BLaER1 (cell line): Measurements from ENCODE around the gene ITGB7.
"Not testable (repeated sequence)": the region's sequence is repeated elsewhere in the genome, so short reads cannot be mapped to it uniquely, and the experiment has no call there.

Experiments
- H3K27ac ChIP-seq: shearing (Covaris generic); formaldehyde crosslinking; 2 replicates; pipeline ENCODE4 v1.8.1; 2022
- H3K27me3 ChIP-seq: shearing (Covaris generic); formaldehyde crosslinking; 2 replicates; pipeline ENCODE4 v1.8.1; 2022
- H3K36me3 ChIP-seq: shearing (Covaris generic); formaldehyde crosslinking; 2 replicates; pipeline ENCODE4 v1.8.1; 2022
- H3K4me1 ChIP-seq: shearing (Covaris generic); formaldehyde crosslinking; 2 replicates; pipeline ENCODE4 v1.8.1; 2022
- H3K4me2 ChIP-seq: shearing (Covaris generic); formaldehyde crosslinking; 2 replicates; pipeline ENCODE4 v1.8.1; 2022
- H3K4me3 ChIP-seq: shearing (Covaris generic); formaldehyde crosslinking; 2 replicates; pipeline ENCODE4 v1.8.1; 2022
- H3K9ac ChIP-seq: shearing (Covaris generic); formaldehyde crosslinking; 2 replicates; pipeline ENCODE4 v1.8.1; 2022
- H3K9me3 ChIP-seq: shearing (Covaris generic); formaldehyde crosslinking; 2 replicates; pipeline ENCODE4 v1.8.1; 2022
- H4K20me1 ChIP-seq: shearing (Covaris generic); formaldehyde crosslinking; 2 replicates; pipeline ENCODE4 v1.8.1; 2022
- Cebpa-rat ChIP-seq: shearing (Covaris generic); IDR thresholded peaks from 2 replicates; pipeline ENCODE4 v1.8.1; 2022

ITGB7 gene

DNA sequence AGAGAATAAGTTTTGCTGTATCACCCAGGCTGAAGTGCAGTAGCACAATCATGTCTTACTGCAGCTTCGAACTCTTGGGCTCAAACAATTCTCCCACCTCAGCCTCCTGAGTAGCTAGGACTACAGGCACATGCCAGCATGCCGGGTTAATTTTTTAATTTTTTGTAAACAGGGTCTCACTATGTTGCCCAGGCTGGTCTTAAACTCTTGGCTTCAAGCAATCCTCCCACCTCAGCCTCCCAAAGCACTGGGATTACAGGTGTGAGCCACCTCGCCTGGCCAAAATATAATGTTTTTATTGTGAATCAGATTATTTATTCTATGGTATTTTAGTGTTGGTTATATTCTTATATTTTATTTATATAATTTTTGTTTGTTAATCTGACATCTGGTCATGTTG, 30.3 kb downstream of the ITGB7 start:
- Histone ChIP-seq H3K27me3 (no peaks in the 10 kb centered on the region), H3K9ac (no peak overlapping the region), H4K20me1 (peaks cover 8% of the 10 kb centered on the region), H3K36me3 (peaks cover 2% of the 10 kb centered on the region), H3K9me3 (no peaks in the 10 kb centered on the region), H3K4me2 (no peak overlapping the region), H3K4me3 (no peak overlapping the region), H3K27ac (no peak overlapping the region), H3K4me1 (peaks cover 36% of the 10 kb centered on the region)
- no peak for TF ChIP-seq Cebpa-rat

DNA sequence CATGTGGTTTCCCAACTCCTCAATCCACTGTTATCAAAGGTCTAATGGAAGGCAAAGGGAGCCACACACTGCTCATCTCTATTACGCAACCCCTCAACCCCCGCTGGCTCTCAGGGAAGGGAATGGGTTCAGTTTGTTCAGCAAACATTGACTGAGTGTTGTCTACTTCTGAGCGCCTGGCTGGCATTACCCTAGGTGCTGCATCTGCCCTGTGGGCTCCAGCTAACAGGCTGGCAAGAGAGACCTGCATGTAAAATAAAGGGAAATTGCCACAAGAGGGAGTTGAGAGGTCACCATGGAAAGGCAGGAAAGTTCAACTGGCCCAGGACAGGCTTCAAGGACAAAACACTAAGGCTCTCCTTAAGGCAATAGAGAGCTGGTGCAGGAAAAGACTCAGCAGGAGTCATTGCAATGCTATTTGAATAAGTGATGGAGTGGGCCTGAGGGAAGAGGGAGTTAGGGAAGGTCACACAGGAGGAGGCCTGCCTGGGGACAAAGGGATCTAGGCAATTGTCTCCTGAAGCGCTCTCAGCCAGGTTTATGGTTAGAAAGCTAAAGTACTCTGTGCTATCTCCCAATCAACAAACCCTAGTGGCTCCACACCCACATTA, 32.1 kb downstream of the ITGB7 start:
- peak; percentile 82 for TF ChIP-seq Cebpa-rat
- H3K27me3 ChIP-seq: no peaks in the 10 kb centered on the region

DNA sequence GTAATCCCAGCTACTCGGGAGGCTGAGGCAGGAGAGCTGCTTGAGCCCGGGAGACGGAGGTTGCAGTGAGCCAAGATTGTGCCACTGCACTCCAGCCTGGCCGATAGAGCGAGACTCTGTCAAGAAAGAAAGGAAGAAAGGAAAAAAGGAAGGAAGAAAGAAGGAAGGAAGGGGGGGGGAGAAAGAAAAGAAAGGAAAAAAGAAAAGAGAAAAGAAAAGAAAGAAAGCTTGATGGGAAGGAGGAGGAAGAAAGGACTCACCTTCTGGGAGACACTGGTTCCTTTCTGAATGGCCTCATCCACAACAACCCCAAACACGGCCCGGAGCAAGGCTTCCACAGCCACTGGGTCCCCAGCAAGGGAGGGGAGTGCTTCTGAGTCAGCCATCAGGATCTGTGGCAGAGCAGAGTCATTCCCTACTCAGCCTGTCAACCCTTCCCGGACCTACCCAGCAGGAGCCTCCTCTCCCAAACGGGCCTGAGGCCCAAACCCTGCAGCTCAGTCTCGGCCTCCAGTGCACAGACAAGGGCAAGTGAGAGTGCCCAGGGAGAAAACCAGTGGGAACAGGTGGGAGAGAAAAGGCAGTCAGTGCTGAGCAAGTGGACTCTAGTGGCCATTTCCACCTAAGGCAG, 33.9 kb downstream of the ITGB7 start:
- H3K4me3 ChIP-seq: no peak overlapping the region
- H4K20me1 ChIP-seq: no peaks in the 10 kb centered on the region
- H3K4me1 ChIP-seq: peaks cover 28% of the 10 kb centered on the region
- H3K27me3 ChIP-seq: no peaks in the 10 kb centered on the region
- H3K4me2 ChIP-seq: no peak overlapping the region
- H3K36me3 ChIP-seq: no peaks in the 10 kb centered on the region
- H3K9ac ChIP-seq: no peak overlapping the region
- TF ChIP-seq Cebpa-rat: no peak
- H3K27ac ChIP-seq: peak overlapping the region; percentile 55
- no peaks in the 10 kb centered on the region for H3K9me3 ChIP-seq

More for the DNA sequence above, 32.1 kb downstream of the ITGB7 start:
- H3K36me3 ChIP-seq: no peaks in the 10 kb centered on the region
- no peak overlapping the region for H3K9ac ChIP-seq
- no peaks in the 10 kb centered on the region for H3K9me3 ChIP-seq
- H4K20me1 ChIP-seq: no peaks in the 10 kb centered on the region
- H3K4me2 ChIP-seq: no peak overlapping the region
- peaks cover 41% of the 10 kb centered on the region for H3K4me1 ChIP-seq
- H3K27ac ChIP-seq: no peak overlapping the region
- no peak overlapping the region for H3K4me3 ChIP-seq

DNA sequence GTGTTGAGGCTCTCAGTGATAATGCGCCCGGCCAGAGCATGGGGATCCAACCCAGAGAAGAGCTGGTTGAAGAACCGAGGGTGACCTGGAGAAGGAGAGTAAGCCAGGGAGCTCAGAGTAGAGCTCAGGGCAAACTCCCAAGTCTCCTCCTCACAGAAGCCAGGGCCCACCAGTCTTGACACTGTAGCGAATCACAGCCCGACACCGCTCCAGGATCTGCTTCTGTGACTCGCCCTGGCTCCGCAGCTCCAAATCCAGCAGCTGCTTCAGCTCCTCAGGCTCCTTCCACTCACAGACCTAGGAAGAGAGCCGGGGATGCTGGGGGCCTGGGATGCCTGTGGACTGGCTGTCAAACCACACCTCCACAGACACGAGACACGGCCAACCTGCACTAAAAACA, 34.7 kb downstream of the ITGB7 start:
- Histone ChIP-seq H3K4me1 (peaks cover 28% of the 10 kb centered on the region), H3K27me3 (no peaks in the 10 kb centered on the region), H3K9me3 (no peaks in the 10 kb centered on the region), H3K36me3 (no peaks in the 10 kb centered on the region), H3K9ac (no peak overlapping the region), H3K4me3 (no peak overlapping the region), H3K4me2 (peak overlapping the region; percentile 44; the same call in 1 of the 2 replicates), H3K27ac (no peak overlapping the region), H4K20me1 (no peaks in the 10 kb centered on the region)
- TF ChIP-seq Cebpa-rat: no peak

DNA sequence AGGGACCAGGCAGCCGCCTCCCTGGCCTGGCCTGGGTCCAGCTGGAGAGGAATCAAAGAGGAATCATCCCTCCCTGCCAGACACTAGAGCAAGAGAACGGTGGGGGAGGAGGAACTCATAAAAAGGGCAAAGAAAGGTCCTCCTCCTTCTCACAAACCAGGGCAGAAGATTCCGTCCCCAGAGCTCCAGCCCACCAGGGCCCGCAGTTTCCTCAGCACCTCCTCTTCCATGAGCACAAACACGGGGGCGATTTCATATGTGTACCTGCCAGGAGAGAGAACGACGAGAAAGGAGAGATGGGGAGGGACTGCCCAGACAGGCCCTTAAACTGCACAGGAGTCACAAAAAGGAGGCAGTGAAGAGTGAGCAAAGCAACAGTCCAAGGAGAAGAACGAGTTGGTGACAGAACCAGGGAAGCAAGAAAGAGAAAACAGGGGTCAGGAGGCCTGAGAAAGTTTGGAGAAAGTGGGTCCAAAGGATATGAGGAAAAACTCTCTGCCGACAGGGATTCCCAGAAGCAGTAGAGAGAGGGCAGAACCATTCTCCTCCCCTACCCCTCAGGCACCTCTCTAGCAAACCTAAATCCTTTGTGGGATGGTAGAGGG, 35.2 kb downstream of the ITGB7 start:
- H3K27me3 ChIP-seq: no peaks in the 10 kb centered on the region
- peak overlapping the region; percentile 1; the same call in 1 of the 2 replicates for H3K27ac ChIP-seq
- 0 out of 2 replicates have a peak overlapping the region, but pooled peaks have one; percentile 25 for H3K9ac ChIP-seq
- H3K4me2 ChIP-seq: peak overlapping the region; percentile 44
- no peak overlapping the region for H3K4me3 ChIP-seq
- no peaks in the 10 kb centered on the region for H3K9me3 ChIP-seq
- peaks cover 28% of the 10 kb centered on the region for H3K4me1 ChIP-seq
- H4K20me1 ChIP-seq: no peaks in the 10 kb centered on the region
- no peaks in the 10 kb centered on the region for H3K36me3 ChIP-seq
- no peak for TF ChIP-seq Cebpa-rat

DNA sequence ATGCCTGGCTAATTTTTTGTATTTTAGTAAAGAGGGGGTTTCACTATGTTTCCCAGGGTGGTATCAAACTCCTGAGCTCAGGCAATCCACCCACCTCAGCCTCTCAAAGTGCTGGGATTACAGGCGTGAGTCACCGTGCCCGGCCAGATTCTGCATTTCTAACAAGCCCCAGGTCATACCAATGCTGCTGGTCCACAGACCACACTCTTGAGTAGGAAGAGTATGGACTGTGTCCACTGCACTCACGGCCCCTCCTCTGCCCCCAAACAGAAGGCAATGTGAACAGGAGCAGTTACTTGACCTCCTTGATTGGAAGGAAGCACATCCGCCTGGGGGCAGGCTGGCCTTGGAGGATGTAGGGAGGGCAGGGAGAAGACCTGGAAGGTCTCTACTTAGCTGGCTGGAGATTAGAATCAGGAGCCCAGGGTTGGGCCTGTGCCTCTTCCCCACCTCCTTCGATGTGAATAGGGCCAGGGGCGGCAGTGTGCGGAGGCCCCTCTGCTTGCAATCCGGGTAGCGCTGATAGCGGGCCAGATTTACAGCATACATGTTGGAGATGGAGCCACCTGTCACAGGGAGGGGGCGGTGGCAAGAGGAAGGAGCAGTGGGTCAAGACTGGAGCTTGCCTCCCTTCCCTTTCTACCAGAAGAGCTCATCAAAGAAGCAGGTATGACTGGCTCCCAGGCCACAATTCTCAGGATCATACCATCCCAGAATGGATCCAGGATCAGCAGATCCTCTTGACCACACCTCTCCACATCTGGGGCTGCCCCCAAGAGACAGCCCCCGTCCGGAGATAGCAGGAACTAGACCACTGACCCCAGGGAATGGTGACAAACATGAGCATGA, 36.0 kb downstream of the ITGB7 start:
- Histone ChIP-seq H3K4me3 (no peak overlapping the region), H3K36me3 (no peaks in the 10 kb centered on the region), H4K20me1 (no peaks in the 10 kb centered on the region), H3K4me2 (peak overlapping the region; percentile 44), H3K9ac (0 out of 2 replicates have a peak overlapping the region, but pooled peaks have one; percentile 25), H3K4me1 (peaks cover 28% of the 10 kb centered on the region), H3K9me3 (no peaks in the 10 kb centered on the region), H3K27me3 (no peaks in the 10 kb centered on the region), H3K27ac (peak overlapping the region; percentile 1; the same call in 1 of the 2 replicates)
- TF ChIP-seq Cebpa-rat: no peak

DNA sequence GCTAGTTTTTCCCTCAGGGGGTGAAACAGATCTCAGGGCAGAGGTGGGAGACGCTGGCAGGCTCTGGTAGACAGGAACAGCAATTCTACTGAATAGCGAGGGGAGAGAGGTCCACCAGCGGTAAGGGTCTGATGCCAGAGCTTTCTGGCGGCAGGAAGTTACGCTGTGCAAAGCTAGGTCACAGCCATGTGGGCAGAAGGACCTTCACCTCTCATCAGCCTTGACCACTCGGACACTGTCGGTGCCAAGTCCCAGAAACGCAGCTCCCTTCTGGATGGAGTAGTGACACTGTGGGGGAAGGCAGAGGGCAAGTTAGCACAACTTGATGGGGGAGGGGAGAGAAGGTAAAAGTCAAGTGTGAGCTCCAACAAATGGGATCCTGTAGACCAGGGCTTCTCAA, 36.8 kb downstream of the ITGB7 start:
- TF ChIP-seq Cebpa-rat: no peak
- no peaks in the 10 kb centered on the region for H3K27me3 ChIP-seq

DNA sequence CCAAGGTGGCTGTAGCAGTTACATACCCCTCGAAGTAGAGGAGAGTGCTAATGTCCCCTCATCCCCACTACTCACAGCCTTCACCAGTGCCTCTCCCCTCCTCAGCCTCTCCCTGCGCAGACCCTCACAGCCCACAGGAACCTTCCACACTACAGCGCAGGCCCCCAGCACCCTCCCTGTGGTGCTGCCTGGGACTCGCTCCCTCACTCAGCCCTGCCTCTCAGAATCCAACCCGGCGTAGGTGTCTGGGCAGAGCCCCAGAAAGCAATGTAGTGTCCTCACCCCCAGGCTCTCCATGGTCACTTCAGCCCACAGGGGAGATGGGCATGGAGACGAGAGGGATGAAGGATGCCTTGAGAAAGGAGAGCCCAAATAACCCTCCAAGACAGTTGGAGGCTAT, 37.4 kb downstream of the ITGB7 start:
- Histone ChIP-seq H3K27ac (no peak overlapping the region), H3K9me3 (no peaks in the 10 kb centered on the region), H3K36me3 (no peaks in the 10 kb centered on the region), H3K9ac (no peak overlapping the region), H3K4me1 (peaks cover 28% of the 10 kb centered on the region), H3K4me2 (no peak overlapping the region), H4K20me1 (no peaks in the 10 kb centered on the region), H3K4me3 (no peak overlapping the region), H3K27me3 (no peaks in the 10 kb centered on the region)
- TF ChIP-seq Cebpa-rat: no peak

More for the DNA sequence above, 36.8 kb downstream of the ITGB7 start:
- H3K9me3 ChIP-seq: no peaks in the 10 kb centered on the region
- peaks cover 28% of the 10 kb centered on the region for H3K4me1 ChIP-seq
- H3K36me3 ChIP-seq: no peaks in the 10 kb centered on the region
- H4K20me1 ChIP-seq: no peaks in the 10 kb centered on the region
- H3K9ac ChIP-seq: no peak overlapping the region
- H3K4me3 ChIP-seq: no peak overlapping the region
- no peak overlapping the region for H3K4me2 ChIP-seq
- no peak overlapping the region for H3K27ac ChIP-seq

DNA sequence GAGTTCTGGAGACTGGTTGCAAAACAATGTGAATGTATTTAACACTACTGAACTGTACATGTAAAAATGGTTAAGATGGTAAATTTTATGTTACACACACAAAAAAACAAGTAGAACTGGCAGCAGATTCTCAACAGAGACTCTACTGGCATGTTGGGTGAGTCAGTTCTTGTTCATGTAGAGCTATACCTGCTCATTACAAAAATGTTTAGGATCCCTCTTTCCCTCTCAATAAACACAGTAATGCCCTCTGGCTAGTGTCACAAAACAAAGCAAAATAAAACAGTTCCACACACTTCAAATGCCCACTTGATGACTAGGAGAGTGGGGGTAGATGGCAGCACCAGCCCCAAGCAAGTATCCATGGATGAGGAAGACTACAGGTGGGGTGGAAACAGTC, 40.2 kb downstream of the ITGB7 start:
- Histone ChIP-seq H3K4me2 (no peak overlapping the region), H4K20me1 (no peaks in the 10 kb centered on the region), H3K4me3 (no peak overlapping the region), H3K36me3 (no peaks in the 10 kb centered on the region), H3K27me3 (no peaks in the 10 kb centered on the region), H3K4me1 (peaks cover 11% of the 10 kb centered on the region), H3K27ac (no peak overlapping the region), H3K9ac (no peak overlapping the region), H3K9me3 (no peaks in the 10 kb centered on the region)
- TF ChIP-seq Cebpa-rat: no peak

DNA sequence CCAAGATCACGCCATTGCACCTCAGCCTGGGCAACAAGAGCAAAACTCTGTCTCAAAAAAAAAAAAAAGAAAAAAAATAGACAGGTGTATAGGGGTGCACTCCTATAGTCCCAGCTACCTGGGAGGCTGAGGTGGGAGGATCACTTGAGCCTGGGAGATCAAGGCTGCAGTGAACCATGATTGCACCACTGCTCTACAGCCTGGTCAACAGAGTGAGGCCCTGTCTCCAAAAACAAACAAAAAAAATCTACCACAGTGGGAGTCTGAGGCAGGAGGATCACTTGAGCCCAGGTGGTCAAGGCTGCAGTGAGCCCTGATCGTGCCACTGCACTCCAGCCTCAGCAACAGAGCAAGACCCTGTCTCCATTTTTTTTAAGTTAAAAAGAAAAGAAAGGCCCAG, 44.0 kb downstream of the ITGB7 start:
- not testable (repeated sequence) for H3K4me1 ChIP-seq, H3K36me3 ChIP-seq, H3K9me3 ChIP-seq, H4K20me1 ChIP-seq, H3K4me2 ChIP-seq, H3K9ac ChIP-seq, H3K27ac ChIP-seq, H3K27me3 ChIP-seq, H3K4me3 ChIP-seq
